Ovary (tissue), 9 donors: Measurements from ENCODE around the gene TENM4. TPM values are rescaled to one million over a fixed set of nuclear protein-coding genes. Genes with fewer than 3 reads are reported as not detected.

Source experiments
- DNase-seq, 5 donors: peaks; one replicate each; pipeline ENCODE4 v3.0.0-alpha.2; 2019 to 2020
- H3K27ac ChIP-seq, 2 donors: fragments of 200-600 bp; one replicate each; pipeline versions ENCODE4 v1.5.1 to v1.8.0; 2019 to 2022
- H3K27me3 ChIP-seq: fragments of 200-600 bp; one replicate; pipeline ENCODE4 v1.8.0; 2022
- H3K36me3 ChIP-seq: fragments of 200-600 bp; sonication (generic); one replicate; pipeline ENCODE4 v1.5.1; 2019
- H3K4me1 ChIP-seq: one replicate; pipeline ENCODE4 v1.8.1; 2013; ENCODE audit warnings: mild to moderate bottlenecking, moderate library complexity; ENCODE audit not compliant: insufficient read depth
- H3K4me3 ChIP-seq: fragments of 200-600 bp; sonication (generic); one replicate; pipeline ENCODE4 v1.5.1; 2017
- H3K9me3 ChIP-seq, 2 donors: fragments of 200-600 bp in 1 of 2; sonication (generic) in 1 of 2; one replicate each; pipeline versions ENCODE4 v1.5.1 to v1.8.1; 2013 to 2019; ENCODE audit warnings: mild to moderate bottlenecking in 1 of 2, moderate library complexity in 1 of 2
- EP300 ChIP-seq: sonication (generic); formaldehyde crosslinking; IDR thresholded peaks from one replicate; pipeline ENCODE4 v1.6.1; 2017; ENCODE audit warnings: antibody characterized with exemption
- POLR2A ChIP-seq: fragments of 450-650 bp; IDR thresholded peaks from one replicate; pipeline ENCODE4 v1.6.1; 2017; ENCODE audit warnings: antibody characterized with exemption, mild to moderate bottlenecking, moderate library complexity
- WGBS, 3 donors: extraction: QIAGEN DNeasy Blood & Tissue Kit in 1 of 3; methylation state at CpG; one replicate each; pipeline versions ENCODE4 v1.1.5 to v1.1.7; 2013 to 2017; 5-methylcytosine and 5-hydroxymethylcytosine counted together
- intact Hi-C, 4 donors: fragments of 100-400 bp; cut with DNase I; formaldehyde crosslinking; loops; one replicate each; pipeline versions ENCODE4 v1.11.0 to v1.15.1; 2022 to 2023
- polyA plus RNA-seq, 2 donors: library from polyadenylated mRNA; stranded (reverse); fragments of 200-250 nt in 1 of 2; fragments of 350-450 nt in 1 of 2; fragmentation: Illumina TruSeq in 1 of 2; extraction: RNeasy Lipid Tissue Mini Kit (QIAGEN cat#74804) in 1 of 2; gene quantifications; one replicate each; pipeline ENCODE4 v1.2.3, GENCODE V29; 2013 to 2014
- total RNA-seq, 7 donors: library from RNA; depleted of rRNA in 2 of 7; stranded (reverse); fragments of >200 nt in 2 of 7; fragmentation: NEBNext Ultra II Directional in 3 of 7; extraction: Animal tissue kit (Norgen Biotek cat#: 25700) in 3 of 7; gene quantifications; one replicate each; pipeline versions ENCODE4 v1.1.0 to v1.2.4, GENCODE V29; 2016 to 2023
- TF ChIP-seq, protein P1 (sequence below), 3 donors: fragments of 450-650 bp in 2 of 3; fragments of 200-600 bp in 1 of 3; IDR thresholded peaks; one replicate each; pipeline versions ENCODE4 v1.5.1 to v1.8.0; 2016 to 2022; ENCODE audit warnings: antibody characterized with exemption in 3 of 3, mild to moderate bottlenecking in 1 of 3
- donor health status: DM: no; HTN: no; CAD: no; lungs with moderate emphysema.
- donor health status: DM: no; HTN: no; CAD: no.
- donor health status: Bipolar disorder and iron deficiency.
- donor health status: DM: yes; HTN: yes; CAD: no.
- donor health status: DM: no; HTN: no; CAD: no.
- donor health status: DM: yes; HTN: yes; CAD: no.

Gene TENM4
- total and polyA plus RNA-seq, 9 donors: 11.0 to 206 (median 107) TPM

DNA sequence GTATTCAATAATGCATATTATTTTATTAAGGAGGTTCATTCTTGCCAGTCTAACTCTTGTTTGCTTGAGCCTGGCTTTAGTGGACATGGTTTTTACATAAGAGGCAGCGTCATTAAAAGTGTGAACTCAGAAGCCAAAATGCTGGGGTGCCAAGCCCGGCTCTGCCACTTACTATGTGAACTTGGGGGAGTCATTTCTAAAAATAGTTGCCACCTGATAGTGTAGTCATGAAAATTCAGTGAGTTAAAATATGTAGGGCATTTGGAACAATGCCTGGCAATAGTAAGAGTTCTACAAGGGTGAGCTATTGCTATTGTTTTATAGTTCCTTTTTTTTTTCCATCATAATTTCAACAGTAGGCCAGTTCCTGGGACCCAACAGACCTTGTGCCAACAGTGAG is 49.9 kb downstream of the TENM4 start:
- TF ChIP-seq, protein P1, sequence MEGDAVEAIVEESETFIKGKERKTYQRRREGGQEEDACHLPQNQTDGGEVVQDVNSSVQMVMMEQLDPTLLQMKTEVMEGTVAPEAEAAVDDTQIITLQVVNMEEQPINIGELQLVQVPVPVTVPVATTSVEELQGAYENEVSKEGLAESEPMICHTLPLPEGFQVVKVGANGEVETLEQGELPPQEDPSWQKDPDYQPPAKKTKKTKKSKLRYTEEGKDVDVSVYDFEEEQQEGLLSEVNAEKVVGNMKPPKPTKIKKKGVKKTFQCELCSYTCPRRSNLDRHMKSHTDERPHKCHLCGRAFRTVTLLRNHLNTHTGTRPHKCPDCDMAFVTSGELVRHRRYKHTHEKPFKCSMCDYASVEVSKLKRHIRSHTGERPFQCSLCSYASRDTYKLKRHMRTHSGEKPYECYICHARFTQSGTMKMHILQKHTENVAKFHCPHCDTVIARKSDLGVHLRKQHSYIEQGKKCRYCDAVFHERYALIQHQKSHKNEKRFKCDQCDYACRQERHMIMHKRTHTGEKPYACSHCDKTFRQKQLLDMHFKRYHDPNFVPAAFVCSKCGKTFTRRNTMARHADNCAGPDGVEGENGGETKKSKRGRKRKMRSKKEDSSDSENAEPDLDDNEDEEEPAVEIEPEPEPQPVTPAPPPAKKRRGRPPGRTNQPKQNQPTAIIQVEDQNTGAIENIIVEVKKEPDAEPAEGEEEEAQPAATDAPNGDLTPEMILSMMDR (IDR thresholded peaks at IDR 0.05): no peak
- TF ChIP-seq EP300 (no peak), POLR2A (no peak)
- Histone ChIP-seq H3K27me3 (no peaks in the 10 kb centered on the region), H3K4me1 (peaks cover 17% of the 10 kb centered on the region), H3K4me3 (no peak overlapping the region), H3K27ac (no peak overlapping the region), H3K9me3 (no peaks in the 10 kb centered on the region), H3K36me3 (no peaks in the 10 kb centered on the region)
- intact Hi-C loops: no loop called here
- WGBS, 3 donors: 36 to 42% (median 39%) methylated on average over 2 of the region's 2 CpGs
- DNase-seq: no peak

DNA sequence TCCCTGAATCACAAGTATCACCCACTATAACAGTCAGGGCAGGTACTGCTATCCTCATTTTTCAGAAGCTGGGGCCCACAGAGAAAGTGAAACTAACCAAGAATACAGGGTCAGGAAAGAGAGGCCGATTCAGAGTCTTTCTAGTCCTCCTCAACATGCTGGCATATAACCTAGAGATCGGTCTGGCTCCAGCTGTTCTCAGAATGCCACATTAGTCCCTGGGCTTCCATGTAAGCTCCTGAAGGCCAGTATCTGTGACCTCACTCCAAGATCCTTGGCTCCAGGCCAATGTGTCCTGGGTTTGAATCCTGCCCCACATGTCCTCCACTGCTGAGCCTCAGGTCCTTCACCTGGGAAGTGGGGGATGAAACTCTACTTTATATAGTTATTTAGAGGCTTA is 50.4 kb downstream of the TENM4 start:
- intact Hi-C loops: no loop called here
- peaks cover 19% of the 10 kb centered on the region for H3K4me1 ChIP-seq
- H3K36me3 ChIP-seq: no peaks in the 10 kb centered on the region
- peak overlapping the region in 1 of 2 donors; percentile 15 for H3K27ac ChIP-seq
- no peak overlapping the region for H3K4me3 ChIP-seq
- no peak for TF ChIP-seq POLR2A
- no peak for TF ChIP-seq EP300
- TF ChIP-seq, protein P1 (IDR thresholded peaks at IDR 0.05): no peak
- no peaks in the 10 kb centered on the region for H3K9me3 ChIP-seq
- peak in 3 of 5 donors; percentile 41 to 45 (median 41) for DNase-seq
- 53 to 86% (median 81%) methylated on average over 2 of the region's 2 CpGs for WGBS, 3 donors
- H3K27me3 ChIP-seq: no peaks in the 10 kb centered on the region

DNA sequence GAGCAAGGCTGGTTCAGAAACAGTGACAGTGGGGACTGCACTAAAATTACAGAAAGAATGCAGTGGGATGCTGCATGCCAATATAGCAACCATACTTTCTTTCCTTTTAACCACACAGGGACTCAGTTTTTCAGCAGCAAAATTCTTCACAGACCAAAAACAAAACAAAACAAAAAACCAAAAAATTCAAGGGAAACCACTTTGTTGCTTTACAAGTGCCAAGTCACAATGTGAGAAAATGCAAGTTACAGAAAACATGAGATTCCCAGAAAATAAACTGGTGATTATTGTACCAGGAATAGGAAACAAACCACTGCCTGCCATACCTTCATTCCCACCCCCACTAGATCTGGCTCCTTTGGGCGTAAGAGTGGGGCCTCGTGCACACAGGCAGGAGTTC is 52.6 kb downstream of the TENM4 start:
- DNase-seq: no peak
- H3K9me3 ChIP-seq: no peaks in the 10 kb centered on the region
- TF ChIP-seq POLR2A (no peak), EP300 (no peak)
- H3K4me3 ChIP-seq: no peak overlapping the region
- intact Hi-C loops: no loop called here
- peaks cover 19% of the 10 kb centered on the region for H3K4me1 ChIP-seq
- WGBS, 3 donors: 15 to 43% (median 18%) methylated on average over 2 of the region's 2 CpGs
- no peaks in the 10 kb centered on the region for H3K36me3 ChIP-seq
- H3K27ac ChIP-seq: peak overlapping the region in 1 of 2 donors; percentile 46
- H3K27me3 ChIP-seq: no peaks in the 10 kb centered on the region

DNA sequence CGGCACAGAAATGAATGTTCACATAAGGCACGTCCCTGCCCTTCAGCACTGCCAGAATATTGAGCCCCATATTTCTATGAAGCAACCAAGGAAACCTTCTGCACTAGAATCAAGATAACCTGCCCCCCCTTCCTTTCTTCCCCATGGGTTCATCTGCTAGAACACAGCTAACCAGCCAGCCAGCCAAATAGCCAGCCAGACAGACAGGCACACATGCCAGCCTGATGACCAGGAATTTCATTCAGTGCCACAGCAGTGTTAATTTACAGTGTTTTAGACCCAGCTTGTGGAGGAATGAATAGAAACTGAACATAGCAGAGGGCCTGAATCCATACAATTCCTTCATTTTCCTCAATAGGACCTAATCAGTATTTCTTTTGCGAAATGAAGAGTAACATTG is 57.0 kb downstream of the TENM4 start:
- WGBS, 3 donors: 63 to 78% (median 76%) methylated on average over 3 of the region's 3 CpGs
- intact Hi-C loops: no loop called here

DNA sequence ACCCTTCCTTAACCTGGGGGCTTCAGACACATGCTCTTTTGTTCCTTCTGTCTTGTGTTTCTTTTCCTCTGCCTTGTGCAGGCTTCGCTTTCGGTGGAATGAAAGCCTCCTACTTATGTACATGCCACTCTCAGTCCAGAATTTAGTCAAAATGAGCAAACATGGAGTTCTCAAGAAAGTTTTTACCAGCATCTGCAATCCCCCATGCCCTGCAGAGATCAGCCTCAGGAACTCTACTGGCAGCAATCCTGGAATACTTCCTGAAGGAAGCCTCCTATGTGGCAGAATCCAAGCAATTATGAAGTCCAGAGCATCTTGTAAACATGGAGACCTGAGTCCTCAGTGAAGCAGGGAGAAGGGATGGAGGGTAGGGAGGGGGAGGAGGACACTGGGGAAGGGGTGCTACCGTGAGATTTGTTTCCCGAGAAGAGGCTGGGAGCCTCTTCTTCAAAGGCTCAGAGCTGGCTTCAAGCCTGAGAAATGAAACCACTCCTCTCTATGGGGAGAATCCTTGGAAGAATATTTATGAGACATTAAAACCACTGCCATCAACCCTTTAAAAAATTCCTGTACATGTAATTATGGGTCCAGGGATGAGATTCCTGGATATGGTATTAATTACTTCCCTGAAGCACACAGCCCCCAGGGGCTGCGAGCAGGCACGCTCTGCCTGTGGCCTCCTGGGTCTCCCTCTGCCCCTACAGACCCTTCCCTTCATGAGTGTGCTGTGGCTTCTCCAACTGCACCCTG is 58.4 kb downstream of the TENM4 start:
- peaks cover 15% of the 10 kb centered on the region for H3K4me1 ChIP-seq
- H3K27ac ChIP-seq: no peak overlapping the region
- H3K36me3 ChIP-seq: no peaks in the 10 kb centered on the region
- TF ChIP-seq, protein P1 (IDR thresholded peaks at IDR 0.05): no peak
- TF ChIP-seq EP300 (no peak), POLR2A (no peak)
- intact Hi-C loops: no loop called here
- H3K9me3 ChIP-seq: no peaks in the 10 kb centered on the region
- no peak overlapping the region for H3K4me3 ChIP-seq
- WGBS, 3 donors: 40 to 55% (median 52%) methylated on average over 6 of the region's 6 CpGs
- no peaks in the 10 kb centered on the region for H3K27me3 ChIP-seq
- no peak for DNase-seq

More for the DNA sequence above, 57.0 kb downstream of the TENM4 start:
- TF ChIP-seq, protein P1 (IDR thresholded peaks at IDR 0.05): no peak
- TF ChIP-seq EP300: no peak
- TF ChIP-seq POLR2A: no peak
- no peak for DNase-seq
- H3K27ac ChIP-seq: no peak overlapping the region
- no peaks in the 10 kb centered on the region for H3K9me3 ChIP-seq
- peaks cover 22% of the 10 kb centered on the region for H3K4me1 ChIP-seq
- no peak overlapping the region for H3K4me3 ChIP-seq
- H3K27me3 ChIP-seq: no peaks in the 10 kb centered on the region
- H3K36me3 ChIP-seq: no peaks in the 10 kb centered on the region
